Fibroblast of mammary gland (primary cell): ENCODE data around the gene NEDD4L.

Experiments
- DNase-seq: peaks from one replicate; pipeline ENCODE4 v3.0.0-alpha.2; 2010; ENCODE audit warnings: low read depth
- H3K4me3 ChIP-seq: 2 replicates; pipeline ENCODE4 v1.5.1; 2011; ENCODE audit warnings: low read depth, mild to moderate bottlenecking, low read length, moderate library complexity; ENCODE audit not compliant: control insufficient read depth
- CTCF ChIP-seq: conservative IDR thresholded peaks from 2 replicates; pipeline ENCODE4 v1.5.1; 2011; ENCODE audit warnings: low read depth, low read length, inconsistent platforms; ENCODE audit not compliant: control insufficient read depth, insufficient read depth

NEDD4L gene

DNA sequence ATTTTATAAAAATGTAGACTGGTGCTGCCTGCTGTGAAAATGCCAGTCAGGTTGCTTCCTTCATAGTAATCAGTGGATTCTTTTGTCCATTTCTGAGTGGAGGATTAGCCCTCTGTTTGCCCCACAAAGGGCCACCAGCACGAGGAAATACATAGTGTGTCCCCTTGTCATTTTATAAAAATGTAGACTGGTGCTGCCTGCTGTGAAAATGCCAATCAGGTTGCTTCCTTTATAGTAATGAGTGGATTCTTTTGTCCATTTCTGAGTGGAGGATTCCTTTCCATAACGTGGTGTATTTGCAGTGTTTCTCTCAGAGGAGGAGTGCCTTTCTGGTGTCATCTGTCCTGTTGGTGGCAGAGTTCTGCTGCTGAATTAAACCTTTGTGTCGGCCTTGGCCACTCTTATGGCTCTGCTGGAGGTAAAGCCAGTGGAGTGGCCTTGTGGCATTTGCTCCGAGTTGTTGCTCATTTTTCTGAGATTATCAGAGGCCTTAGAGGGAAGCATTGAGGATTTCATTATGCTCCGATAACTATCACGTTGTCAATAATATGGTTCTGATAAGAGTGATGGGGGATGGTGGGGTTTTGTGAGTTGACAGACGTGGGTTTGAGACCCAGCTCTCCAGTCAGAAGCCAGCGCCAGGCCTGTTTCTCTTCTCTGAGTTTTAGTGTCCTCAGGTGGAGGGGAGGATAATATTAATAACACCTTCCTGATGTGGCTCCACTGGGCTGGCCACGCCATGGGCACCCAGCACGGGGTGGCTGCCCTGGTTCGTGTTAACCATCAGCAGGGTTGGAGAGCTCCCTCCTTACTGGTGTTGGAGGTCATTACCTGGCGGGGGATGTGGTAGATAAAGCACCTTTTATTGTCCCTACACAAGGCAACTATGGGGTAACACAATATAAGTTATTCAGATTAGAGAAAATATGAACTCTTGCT, 96.6 kb downstream of the NEDD4L start:
- DNase-seq, result no peak
- no peak overlapping the region for H3K4me3 ChIP-seq
- TF ChIP-seq CTCF, result no peak

DNA sequence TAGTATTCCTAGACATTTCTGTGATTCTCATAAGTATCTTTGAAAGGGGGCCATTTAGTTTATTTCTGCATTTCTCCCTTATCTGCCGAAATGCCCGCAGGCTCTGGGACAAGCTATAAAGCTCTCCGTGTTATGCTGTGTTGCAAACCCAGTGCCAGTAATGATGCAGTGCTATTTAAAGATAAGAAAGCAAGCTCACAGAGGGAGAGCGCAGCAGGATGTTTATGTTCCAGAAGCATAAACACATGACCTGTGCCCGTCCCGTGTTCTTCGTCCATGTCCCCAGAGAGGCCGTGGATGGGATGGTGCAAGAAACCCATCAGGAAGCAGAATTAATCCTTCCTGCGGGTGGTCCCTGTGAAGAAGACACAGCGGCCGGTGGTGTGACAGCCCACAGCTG, 99.4 kb downstream of the NEDD4L start:
- H3K4me3 ChIP-seq, result no peak overlapping the region
- DNase-seq, result no peak
- TF ChIP-seq CTCF, result no peak

GRCh38 chr18:58144106-58144505, 100.1 kb downstream of the NEDD4L start:
- no peak for TF ChIP-seq CTCF
- no peak overlapping the region for H3K4me3 ChIP-seq
- no peak for DNase-seq

- no peak for TF ChIP-seq CTCF
- no peak overlapping the region for H3K4me3 ChIP-seq
- no peak for DNase-seq
Observed at GRCh38 chr18:58144671-58145285, 100.8 kb downstream of the NEDD4L start.

DNA sequence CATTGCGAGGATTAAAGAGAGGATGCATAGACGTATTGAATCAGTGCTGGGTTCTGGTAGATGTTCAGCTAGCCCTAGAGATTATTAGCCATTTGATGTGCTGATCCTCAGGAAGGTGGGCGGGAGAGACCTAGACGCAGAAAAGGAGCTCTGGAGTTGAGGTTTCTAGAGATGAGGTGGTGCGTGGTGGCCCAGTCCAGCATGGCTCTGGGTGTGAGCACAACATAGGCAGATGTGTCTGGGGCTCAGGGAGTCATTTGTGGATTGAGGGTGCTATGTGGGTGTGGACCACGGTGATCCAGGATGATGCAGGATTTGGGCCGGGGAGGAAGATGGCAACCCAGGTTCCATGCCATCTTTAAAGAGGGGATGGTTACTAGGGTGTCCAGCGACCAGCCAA, 102.1 kb downstream of the NEDD4L start:
- TF ChIP-seq CTCF, result no peak
- H3K4me3 ChIP-seq, result no peak overlapping the region
- no peak for DNase-seq

- TF ChIP-seq CTCF, result no peak
- no peak overlapping the region for H3K4me3 ChIP-seq
Observed at GRCh38 chr18:58148954-58149471, 105.0 kb downstream of the NEDD4L start.

More at GRCh38 chr18:58148954-58149471, 105.0 kb downstream of the NEDD4L start:
- no peak for DNase-seq
